Epithelial cell of proximal tubule (primary cell): ENCODE measurements around the gene HERC4. TPM values are rescaled to one million over a fixed set of nuclear protein-coding genes. Genes with fewer than 3 reads are reported as not detected.

Source experiments
- DNase-seq: peaks from one replicate; pipeline ENCODE4 v3.0.0-alpha.2; 2011; ENCODE audit warnings: low read depth
- H3K4me3 ChIP-seq: 2 replicates; pipeline ENCODE4 v1.5.1; 2011; ENCODE audit warnings: low read depth, mild to moderate bottlenecking, low read length
- CTCF ChIP-seq: conservative IDR thresholded peaks from 2 replicates; pipeline ENCODE4 v1.5.1; 2012; ENCODE audit warnings: low read depth, mild to moderate bottlenecking, low read length
- total RNA-seq: library from RNA; depleted of rRNA; stranded (reverse); fragments of >200 nt; gene quantifications from 2 replicates; pipeline ENCODE4 v1.2.3, GENCODE V29; 2015

Gene HERC4
- total RNA-seq, 1 donor from 2014 or later = 27.3 TPM

GRCh38 chr10:67936416-67936815, 138.7 kb downstream of the HERC4 start:
- DNase-seq = no peak

GRCh38 chr10:67935223-67935622, 139.9 kb downstream of the HERC4 start:
- TF ChIP-seq CTCF = no peak
- no peak for DNase-seq
- no peak overlapping the region for H3K4me3 ChIP-seq

More at GRCh38 chr10:67936416-67936815, 138.7 kb downstream of the HERC4 start:
- no peak overlapping the region for H3K4me3 ChIP-seq
- no peak for TF ChIP-seq CTCF

- DNase-seq = no peak
- no peak overlapping the region for H3K4me3 ChIP-seq
- TF ChIP-seq CTCF = no peak
Measured at GRCh38 chr10:67934336-67934735, 140.7 kb downstream of the HERC4 start.

- H3K4me3 ChIP-seq = no peak overlapping the region
- no peak for DNase-seq
- TF ChIP-seq CTCF = no peak
Measured at GRCh38 chr10:67933199-67933598, 141.9 kb downstream of the HERC4 start.

GRCh38 chr10:67926951-67927350, 148.1 kb downstream of the HERC4 start:
- TF ChIP-seq CTCF = no peak
- no peak for DNase-seq
- H3K4me3 ChIP-seq = no peak overlapping the region

GRCh38 chr10:67925449-67926005, 149.6 kb downstream of the HERC4 start:
- DNase-seq = no peak
- no peak overlapping the region for H3K4me3 ChIP-seq
- no peak for TF ChIP-seq CTCF

- no peak overlapping the region for H3K4me3 ChIP-seq
- DNase-seq = no peak
- no peak for TF ChIP-seq CTCF
Measured at GRCh38 chr10:67924136-67924535, 150.9 kb downstream of the HERC4 start.
